D341Med (cell line): ENCODE results near the gene POU5F2.

Experiments used
- DNase-seq: peaks from one replicate; pipeline ENCODE4 v3.0.0; 2012; ENCODE audit warnings: low spot score

The POU5F2 gene, protein sequence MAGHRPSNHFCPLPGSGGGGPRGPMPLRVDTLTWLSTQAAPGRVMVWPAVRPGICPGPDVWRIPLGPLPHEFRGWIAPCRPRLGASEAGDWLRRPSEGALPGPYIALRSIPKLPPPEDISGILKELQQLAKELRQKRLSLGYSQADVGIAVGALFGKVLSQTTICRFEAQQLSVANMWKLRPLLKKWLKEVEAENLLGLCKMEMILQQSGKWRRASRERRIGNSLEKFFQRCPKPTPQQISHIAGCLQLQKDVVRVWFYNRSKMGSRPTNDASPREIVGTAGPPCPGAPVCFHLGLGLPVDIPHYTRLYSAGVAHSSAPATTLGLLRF

DNA sequence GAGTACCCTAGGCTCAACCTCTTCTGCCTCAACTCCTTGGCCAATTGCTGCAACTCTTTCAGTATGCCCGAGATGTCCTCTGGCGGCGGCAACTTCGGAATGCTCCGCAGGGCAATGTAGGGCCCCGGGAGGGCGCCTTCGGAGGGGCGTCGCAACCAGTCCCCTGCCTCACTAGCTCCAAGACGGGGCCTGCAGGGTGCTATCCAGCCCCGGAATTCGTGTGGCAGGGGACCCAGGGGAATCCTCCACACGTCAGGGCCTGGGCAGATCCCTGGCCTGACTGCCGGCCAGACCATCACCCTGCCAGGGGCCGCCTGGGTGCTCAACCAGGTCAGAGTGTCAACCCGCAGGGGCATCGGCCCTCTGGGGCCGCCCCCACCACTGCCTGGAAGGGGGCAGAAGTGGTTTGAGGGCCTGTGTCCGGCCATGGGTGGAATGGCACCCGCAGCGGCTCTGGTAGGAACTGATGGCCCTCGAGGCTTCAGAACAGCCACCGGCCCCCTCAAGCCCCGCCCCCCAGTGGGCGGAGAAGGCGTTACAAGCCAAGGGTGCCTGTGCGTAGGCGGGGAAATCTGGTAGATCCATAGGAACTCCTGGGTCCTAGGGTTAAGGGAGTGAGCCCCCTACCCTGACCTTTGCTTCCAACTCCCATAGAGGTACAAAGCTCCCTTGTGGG is at the start of gene POU5F2:
Gene POU5F2 (minus strand): TSS at position 465 of the 676 bp plus-strand sequence. CDS start 37 bp downstream, at position 428.
- no peak for DNase-seq

DNA sequence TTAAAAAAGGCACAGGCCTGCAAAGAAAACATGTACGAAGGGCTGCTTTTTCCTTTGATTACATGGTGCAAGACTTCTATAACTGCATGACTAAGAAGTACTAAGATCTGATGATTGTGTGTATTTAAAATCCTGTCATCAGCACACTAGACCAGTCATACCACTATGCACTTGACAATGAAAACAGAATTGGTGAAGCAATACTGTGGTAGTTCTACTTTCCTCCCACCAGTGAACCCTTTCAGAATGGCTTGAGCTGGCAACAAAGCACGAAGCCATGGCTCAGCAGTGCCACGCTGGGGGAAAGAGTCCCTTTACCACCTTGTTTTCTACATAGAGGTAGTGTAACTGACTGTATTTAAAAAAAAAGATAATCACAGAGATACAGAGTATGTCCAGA is 49.0 kb upstream of the POU5F2 start:
- DNase-seq = no peak

DNA sequence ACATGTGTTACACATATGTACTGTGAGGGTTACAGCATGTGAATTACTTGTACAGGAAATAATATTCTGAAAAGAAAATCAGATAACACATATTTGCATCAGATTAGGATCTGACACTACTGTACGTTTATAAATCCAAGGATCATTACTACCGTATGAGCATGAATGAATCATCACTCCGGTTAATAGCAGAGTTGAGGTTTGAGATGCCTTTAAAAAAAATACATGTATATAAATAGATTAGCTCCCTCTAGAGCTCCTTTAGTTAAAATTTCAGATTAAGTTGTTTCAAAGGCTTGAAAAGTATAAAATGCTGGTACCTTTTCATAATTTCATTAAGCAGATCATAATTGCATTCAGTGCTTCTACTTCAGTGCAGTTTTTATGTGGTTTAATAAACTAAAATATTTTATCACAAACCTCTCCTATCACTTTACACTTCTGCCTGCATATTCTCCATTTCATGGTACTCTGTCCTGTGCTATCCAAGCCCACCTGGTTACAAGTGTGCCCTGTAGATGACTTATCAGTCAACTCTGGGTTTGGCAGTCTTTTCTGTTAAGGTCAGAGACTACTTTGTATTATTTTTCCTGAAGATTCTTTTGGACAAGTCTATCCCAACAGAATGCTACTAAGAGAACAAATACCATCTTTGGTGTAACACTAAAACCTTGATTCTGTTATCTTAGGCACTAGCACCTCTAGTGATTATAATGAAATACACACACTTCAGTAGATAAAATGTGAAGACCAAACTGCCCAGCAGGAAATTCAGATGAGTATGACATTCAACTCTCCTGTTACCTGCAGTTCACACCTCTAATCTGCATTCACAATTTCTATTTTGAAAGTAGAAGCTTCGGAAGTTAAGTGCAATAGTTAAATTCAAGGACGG is 48.0 kb upstream of the POU5F2 start:
- DNase-seq = no peak

DNA sequence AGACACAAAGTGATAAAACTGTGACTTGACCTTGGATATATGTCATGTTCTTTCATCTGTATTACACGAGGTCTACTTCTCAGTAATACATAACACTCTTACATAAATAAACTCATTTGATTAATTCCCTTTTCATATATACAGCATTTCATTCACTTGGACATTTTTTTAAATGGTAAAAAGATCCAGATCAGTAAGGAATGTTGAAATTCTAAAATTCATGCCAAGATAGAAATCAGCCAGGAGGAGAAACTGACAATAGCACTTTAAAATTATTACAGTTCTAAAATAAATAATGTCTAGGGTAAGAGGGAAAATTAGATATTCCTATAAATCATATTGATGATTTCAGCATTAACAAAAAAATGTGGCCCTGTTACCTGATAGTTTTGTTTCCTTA is 46.2 kb upstream of the POU5F2 start:
- no peak for DNase-seq

DNA sequence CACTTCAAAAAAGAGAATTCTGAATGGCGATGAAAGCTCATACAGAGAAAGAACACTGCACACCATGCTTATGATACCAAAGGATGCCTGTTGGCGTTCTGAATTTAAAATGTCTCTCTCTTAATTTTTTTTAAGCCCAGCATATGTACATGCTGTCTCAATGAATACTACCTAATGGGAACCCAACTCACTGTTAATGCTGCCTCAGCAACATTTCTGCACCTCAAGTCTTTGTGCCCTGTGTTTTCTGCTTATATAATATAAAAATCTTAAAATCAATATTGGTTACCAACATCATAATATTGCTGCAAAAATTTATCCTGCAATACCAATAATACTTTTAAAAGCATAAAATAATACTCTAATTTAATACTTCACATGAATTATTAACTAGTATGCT is 44.1 kb upstream of the POU5F2 start:
- no peak for DNase-seq

DNA sequence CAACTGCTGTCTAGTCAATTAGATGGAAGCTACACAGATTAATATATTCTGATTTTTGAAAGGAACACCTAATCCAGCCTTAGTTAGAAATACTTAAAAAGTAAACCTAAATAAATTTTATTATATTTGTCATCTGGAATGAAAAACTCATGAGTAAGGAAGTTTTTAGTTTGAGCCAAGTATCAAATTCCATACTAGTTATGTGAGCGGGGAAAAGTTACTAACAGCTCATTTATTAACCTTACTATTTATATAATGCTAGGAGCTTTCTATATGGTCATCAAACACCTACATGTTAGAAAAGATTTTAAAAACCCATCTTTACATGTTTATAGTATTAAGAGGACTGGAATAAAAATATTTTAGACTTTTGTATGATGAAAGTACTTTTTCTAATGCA is 41.6 kb upstream of the POU5F2 start:
- no peak for DNase-seq

DNA sequence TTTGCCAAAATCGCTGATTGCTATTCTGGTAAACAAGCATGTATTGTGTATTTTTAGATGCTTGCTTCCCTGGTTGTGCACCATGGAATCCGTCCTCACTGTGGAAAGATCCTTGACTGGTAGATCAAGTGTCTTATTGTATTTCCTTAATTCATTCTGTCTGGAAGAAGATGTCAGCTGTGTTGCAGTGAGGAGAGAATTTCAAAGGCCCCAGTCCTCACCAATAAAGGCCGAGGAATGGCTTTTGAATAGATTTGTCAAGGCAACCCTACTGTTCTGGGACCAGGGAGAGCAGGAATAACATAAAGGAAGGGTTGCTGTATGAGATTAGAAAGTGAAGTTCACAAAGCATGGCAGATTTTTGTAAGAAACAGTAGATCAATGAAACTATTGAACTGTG is 36.2 kb upstream of the POU5F2 start:
- DNase-seq = no peak

DNA sequence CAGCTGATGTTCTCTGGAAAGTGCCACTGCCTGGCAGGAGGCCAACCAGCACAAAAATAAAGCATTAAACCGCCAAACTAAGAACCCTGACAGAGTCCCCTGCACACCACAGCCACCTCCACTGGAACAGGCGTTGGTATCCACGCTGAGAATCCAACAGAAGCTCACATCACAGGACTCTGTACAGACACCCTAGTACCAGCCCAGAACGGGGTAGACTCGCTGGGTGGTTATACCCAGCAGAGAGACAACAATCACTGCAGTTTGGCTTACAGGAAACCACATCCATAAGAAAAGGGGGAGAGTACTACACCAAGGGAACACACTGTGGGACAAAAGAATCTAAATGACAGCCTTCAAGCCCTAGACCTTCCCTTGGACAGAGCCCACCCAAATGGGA is 15.0 kb upstream of the POU5F2 start:
- no peak for DNase-seq

DNA sequence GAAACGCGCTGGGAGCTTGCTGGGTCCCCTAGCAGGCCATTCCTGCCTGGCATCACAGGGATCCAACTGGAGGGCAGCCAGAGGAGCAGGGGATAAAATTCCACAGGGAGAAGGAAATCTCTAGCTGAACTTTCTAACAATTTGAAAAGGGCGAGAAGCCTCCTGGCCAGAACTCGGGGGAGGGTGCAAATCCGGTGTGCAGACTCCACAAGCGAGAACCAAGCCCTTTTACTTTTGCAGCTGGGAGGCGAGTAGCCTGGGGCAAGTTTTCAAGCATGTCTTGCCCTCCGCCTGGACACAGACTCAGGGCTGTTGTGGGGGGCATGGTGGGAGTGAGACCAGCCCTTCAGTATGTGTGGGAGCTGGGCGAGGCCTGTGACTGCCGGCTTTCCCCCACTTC is 14.3 kb upstream of the POU5F2 start:
- DNase-seq = no peak

DNA sequence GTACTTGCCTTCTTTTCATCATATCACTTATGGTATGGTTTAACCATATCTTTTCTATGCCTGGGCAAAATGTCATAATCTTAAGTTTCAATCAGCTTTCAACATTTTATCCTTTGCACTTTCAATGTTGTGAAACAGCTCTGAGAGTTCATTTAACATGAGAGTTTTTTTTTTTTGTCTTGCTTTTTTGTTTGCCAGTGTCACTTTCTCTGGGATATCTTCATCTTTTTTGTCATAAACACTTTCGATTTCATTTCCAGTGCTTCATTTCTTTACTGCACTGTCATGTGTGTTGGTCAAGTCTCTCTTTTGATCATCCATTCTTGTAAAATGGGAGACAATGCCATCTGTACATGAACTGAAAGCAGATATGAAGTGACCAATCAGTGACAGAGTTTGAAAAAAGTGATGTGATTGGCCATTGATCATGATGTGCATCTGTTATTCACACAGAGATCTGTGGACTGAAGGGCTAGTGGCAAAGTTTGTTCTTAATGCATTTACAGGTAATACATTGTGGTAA is 7.5 kb upstream of the POU5F2 start:
- no peak for DNase-seq

DNA sequence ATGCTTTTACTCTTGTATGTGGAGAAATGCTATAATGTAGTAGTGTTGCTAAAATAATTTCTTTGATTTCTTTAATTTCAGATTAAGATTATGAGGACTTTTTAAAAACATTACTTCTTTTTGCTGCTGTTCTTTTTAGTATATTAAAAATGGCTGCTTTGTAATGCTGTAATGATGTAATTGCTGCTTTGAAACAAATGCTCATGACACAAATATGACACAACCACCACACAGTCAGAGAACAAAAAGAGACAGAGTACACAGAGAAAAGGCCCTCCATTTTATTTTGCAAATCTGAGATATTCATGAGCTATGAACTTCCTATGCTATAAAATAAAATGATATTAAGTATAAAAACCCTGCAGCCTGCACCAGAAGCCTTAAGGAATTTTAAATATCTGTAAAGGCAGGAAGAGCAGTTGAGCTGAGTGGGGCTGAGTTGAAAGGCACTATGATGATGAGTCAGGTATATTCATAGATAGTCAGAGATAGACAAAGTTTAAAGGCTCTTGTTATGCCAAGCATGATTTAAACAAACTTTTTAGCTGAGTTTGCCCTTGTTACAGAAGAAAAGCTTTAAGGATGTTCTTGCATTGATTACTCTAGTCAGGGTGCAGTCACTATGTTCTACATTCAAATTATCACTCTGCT is 5.1 kb upstream of the POU5F2 start:
- DNase-seq = no peak

DNA sequence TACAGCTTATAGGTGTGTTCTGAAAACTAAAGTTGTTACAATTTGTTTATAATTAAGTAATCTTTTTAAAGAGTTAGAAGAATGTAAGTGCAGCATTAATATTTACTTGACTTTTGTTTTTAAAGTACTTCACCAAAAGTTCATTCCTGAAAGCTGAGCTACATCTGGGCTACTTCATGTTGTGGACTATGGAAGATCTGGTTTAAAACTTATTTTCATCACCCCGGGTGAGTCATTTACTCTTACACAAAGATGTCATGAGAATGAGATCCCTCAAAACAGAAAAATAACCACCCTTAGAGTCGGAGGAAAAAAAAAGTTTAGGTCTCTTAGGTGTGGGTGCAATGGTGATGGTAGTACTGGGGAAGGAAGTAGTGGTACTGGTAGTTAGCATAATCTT is 5.1 kb downstream of the POU5F2 start:
- no peak for DNase-seq

DNA sequence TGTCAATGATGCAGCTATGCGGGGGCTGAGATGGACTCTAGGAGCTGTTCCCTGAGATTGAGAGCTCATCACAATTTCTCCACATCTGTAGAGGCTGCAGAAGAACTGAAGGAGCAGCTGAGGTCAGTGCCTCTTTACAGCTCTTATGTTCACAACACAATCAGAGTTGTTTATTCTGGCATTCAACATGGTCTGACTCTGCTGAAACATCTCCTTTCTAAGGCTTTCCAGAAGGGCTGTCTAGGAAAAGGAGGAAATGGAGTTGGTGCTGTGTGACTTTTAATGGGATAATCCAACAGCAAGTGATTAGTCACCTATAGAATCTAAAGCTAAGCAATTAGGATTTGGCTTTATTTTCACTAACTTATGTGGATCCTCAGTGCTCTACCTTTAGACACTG is 6.0 kb downstream of the POU5F2 start:
- DNase-seq = no peak

DNA sequence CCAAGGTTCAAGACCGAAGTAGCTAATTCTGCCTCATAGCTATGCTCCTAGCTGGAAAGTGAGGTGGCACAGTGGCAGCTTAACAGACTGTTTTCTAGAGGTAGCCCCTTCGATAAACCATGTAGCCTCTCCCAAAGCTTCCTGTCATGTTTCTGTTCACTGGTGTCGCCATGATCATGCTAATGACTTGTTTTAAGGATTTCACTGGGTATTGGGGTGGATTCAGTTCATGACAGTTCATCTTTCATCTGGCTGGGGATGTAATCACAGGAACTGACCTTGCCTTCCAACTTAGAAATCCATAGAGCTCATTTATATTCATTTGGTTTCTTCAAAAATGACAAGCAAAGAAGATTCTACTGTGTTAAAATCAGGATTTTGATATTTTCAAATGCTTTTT is 9.4 kb downstream of the POU5F2 start:
- DNase-seq = no peak

DNA sequence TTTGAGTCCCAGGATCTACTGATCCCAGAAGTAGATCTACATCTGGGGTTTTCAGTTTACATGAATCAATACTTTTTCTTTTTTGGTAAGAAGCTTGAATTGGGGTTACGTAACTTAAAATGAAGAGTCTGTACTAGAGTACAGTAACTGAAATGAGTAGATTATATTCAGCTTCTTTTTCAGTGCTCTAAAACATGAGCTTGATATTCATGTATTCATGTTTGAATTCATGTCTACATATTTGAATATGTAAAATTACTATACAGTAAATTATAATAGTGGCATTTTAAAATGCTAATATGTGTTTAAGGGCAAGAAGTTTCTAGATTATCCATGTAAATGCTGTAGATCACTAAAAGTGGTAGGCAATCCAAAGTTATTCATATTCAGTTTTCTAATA is 14.8 kb downstream of the POU5F2 start:
- no peak for DNase-seq

DNA sequence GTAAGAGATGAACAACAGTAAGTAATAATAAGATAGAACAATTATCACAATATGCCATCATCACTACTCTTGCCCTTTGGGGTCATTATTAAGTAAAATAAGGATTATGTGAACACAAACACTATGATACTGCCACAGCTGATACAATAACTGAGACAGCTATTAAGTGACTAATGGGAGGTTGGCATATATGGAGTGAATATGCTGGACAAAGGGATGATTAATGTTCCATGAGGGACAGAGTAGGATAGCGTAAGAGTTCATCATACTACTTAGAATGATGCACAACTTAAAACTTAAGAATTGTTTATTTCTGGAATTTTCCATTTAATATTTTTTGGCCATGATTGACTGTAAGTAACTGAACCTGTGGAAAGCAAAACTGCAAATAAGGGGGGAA is 16.6 kb downstream of the POU5F2 start:
- DNase-seq = no peak

DNA sequence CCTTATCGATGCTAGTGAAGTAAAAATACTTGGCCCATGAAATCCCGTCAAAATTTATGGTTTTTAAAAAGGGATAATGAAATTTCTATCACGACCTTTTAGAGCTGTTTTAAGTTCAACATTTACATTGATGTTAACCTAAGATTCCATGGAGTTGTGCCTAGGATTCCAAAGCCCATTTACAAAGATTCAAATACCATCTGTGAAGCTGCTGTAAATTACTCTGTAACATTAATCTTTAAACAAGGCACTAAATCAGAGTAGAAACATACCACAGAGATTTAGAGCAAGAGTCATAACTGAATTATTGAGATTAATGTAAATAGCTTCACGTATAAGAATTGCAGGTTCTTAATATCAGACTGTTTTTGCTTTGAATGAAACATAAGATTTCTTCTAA is 17.7 kb downstream of the POU5F2 start:
- no peak for DNase-seq

DNA sequence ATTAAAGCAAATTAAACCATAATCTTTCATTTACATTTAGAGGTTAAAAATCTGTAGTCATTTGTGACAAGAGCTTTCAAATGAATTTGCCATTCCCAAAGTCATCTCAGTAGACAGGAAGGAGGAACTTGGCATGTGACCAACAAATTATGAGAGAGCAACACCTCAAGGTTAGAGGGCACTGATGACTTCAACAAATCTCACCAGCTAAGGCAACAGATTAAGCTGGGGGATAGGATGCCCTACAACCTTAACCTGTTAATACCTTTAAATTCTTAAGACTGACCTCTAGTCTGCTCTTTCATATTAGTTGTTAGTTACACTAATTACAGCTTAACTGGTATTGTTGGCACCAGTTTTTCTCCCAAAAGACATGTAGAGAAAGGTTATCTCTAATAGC is 18.4 kb downstream of the POU5F2 start:
- DNase-seq = no peak

DNA sequence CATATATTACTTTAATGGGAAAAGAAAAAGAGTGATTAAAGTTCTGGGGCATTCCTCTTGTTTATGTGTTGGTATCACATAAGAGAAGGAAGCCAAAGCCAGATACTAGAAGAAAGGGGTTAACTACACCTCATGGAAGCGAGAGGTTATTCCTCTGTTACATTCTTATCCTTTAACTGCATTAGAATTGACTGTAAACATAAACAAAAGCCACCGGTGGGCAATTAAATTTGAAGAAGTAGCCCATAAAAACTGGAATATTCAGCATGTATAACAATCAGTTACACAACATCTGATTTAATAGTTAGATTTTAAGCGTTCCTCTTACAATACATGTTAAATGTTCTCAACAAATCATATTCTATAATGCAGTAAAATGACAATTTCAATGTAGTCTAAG is 18.8 kb downstream of the POU5F2 start:
- no peak for DNase-seq

DNA sequence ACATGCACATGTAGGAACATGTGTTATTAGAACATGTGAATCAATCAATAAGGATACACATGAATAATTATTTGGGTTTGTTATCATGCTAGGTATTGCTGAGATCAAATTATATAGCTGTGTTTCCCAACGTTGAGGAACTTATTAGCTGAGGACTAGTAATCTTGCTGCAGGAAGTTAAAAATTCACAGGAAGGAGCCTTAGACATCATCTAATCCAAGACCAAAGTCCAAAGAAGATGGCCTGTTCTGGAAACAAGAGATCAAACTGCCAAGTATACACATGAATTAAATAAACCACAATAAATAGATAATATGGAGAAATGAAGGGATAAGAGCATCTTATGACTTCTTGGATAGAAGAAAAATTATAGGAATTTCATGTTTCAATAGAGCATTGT is 19.9 kb downstream of the POU5F2 start:
- no peak for DNase-seq

DNA sequence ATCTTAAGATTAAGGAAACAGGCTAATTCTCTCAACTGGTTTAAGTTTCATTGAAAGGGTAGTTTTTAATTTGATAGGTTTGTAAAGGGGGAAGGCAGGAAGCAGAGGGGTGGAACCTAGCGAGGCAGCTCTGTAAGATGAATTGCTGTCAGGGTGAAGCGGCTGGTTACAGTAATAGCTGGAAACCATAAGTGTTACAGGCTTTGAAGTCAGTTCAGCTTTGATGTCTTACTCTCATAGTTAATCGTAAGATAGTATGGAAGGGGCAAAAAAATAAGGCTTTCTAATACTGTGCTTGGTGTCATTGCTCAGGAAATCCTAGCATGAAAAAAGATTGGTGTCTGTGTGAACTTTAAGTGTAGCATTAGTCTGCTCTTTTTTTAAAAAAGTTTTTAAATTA is 20.3 kb downstream of the POU5F2 start:
- DNase-seq = no peak

DNA sequence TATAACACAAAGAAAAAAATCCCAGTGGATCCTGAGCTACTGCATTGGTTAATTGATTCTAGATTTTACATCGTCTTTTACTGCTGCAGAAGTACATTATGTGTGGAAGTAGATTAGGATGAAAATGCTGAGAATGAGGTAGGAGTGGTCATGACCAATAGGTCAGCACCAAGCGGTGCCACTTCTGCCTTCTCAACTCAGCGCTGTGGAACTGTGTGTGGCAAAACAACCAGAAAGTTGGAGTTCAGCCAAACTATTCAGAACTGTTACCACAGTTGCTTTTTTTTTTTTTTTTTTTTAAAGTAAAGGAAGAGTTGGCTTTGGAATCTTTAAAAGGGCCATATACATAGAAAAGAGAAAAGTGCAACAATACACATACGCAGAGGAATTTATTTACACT is 24.2 kb downstream of the POU5F2 start:
- DNase-seq = no peak
